ENCODE data around the gene TYK2. TPM values are rescaled to one million over a fixed set of nuclear protein-coding genes. Genes with fewer than 3 reads are reported as not detected.
A peak's percentile ranks its signal among the peaks of the same experiment; 100 is the strongest.

TYK2 gene
- total and polyA plus RNA-seq, 2 of the 13 experiments (the other 11 are each of a cell fraction or from before 2014, with no cell fraction given): 38.8 to 60.1 TPM

GRCh38 chr19:10315335-10316214 is 64.8 kb downstream of the TYK2 start, which contains the start of gene FDX2:
FDX2 (minus strand) TSS chr19:10316015; CDS start chr19:10315996, 19 bp downstream.
- CTCF ChIA-PET (ENCODE audit: low intra/inter-chr PET ratio, low total read pairs): no interaction called here
- no peaks in the 10 kb centered on the region; the same call in 1 of the 2 replicates for H4K20me1 ChIP-seq (ENCODE audit: insufficient read depth, low read length)
- H3K9me3 ChIP-seq (ENCODE audit: low read length): no peaks in the 10 kb centered on the region
- peak within 1 kb of the TSS; percentile 61 for H3K27ac ChIP-seq (ENCODE audit: extremely low read length, insufficient read depth, low read length)
- H3K36me3 ChIP-seq (replicated peaks in 1 of 2; ENCODE audit: control insufficient read depth in 1 of 2, insufficient read depth in 2 of 2, low read length in 2 of 2): peaks cover 11 to 29% of the 10 kb centered on the region in 2 experiments
- peaks cover 17% of the 10 kb centered on the region for H3K4me1 ChIP-seq (ENCODE audit: insufficient read depth, low read length)
- 2% methylated on average over 33 of the region's 55 CpGs for WGBS (ENCODE audit: low lambda C conversion rate)
- in situ Hi-C loops (cut with HindIII; ENCODE audit: extremely low pct_ligation_motif_present, low pct_unique_long_range_greater_than_20kb) (no loop called here), intact Hi-C loops (cut with micrococcal nuclease; ENCODE audit: unreplicated experiment) (no loop called here)
- H3K27me3 ChIP-seq (ENCODE audit: control insufficient read depth in 1 of 2, insufficient read depth in 2 of 2, low read length in 2 of 2): no peaks in the 10 kb centered on the region; a peak in 2 of 5 replicates
- peaks cover 5% of the 10 kb centered on the region for H3K79me2 ChIP-seq (ENCODE audit: insufficient read depth, low read length)
- POLR2A ChIA-PET: interaction anchor here (1.0 to 5.1 kb wide), 7 partner anchors 18 to 65 kb away, joined by 3 to 24 read pairs (median 3); partner anchors contain the start of genes ICAM1, ICAM4, ICAM5 and RAVER1
- peak within 1 kb of the TSS; percentile 62 to 91 (median 76) for H3K4me3 ChIP-seq (replicated peaks in 1 of 3; ENCODE audit: insufficient read depth in 1 of 3, low read depth in 2 of 3, low read length in 3 of 3)
- FAIRE-seq: peak; percentile 42
- TSS peak; percentile 48 for BruUV-seq (replicated peaks)
- H2AFZ ChIP-seq (ENCODE audit: low read length): peak within 1 kb of the TSS; percentile 88
- peak; percentile 83 for DNase-seq (ENCODE audit: low spot score)
- peak; percentile 85 for ATAC-seq
- peak within 1 kb of the TSS; percentile 82 for H3K9ac ChIP-seq (ENCODE audit: insufficient read depth, low read depth, low read length)
- peak within 1 kb of the TSS; percentile 88 for H3K4me2 ChIP-seq (ENCODE audit: low read depth, low read length)
- TF ChIP-seq NAIF1 (CRISPR knock-in tag; IDR thresholded peaks at IDR 0.05; ENCODE audit: borderline replicate concordance) (no peak), CEBPB (IDR thresholded peaks at IDR 0.05; ENCODE audit: borderline replicate concordance, low read depth, low read length) (no peak), CBX1 (IDR thresholded peaks at IDR 0.05; ENCODE audit: low read depth) (peak; percentile 47), ZNF891 (CRISPR knock-in tag; IDR thresholded peaks at IDR 0.05) (no peak), ZNF24 (IDR thresholded peaks at IDR 0.05) (no peak), KAT8 (CRISPR knock-in tag; IDR thresholded peaks at IDR 0.05) (peak; percentile 96), REPIN1 (CRISPR knock-in tag; IDR thresholded peaks at IDR 0.05; ENCODE audit: borderline replicate concordance, low read depth) (peak; percentile 75), THAP11 (CRISPR knock-in tag; IDR thresholded peaks at IDR 0.05) (peak; percentile 81), ZNF572 (CRISPR knock-in tag; IDR thresholded peaks at IDR 0.05) (no peak; the same call in 1 of the 2 replicates), SYNCRIP (IDR thresholded peaks at IDR 0.05; ENCODE audit: insufficient read depth, low read depth, low read length) (no peak), ARNT2 (CRISPR knock-in tag; IDR thresholded peaks at IDR 0.05; ENCODE audit: low read depth) (no peak), ZNF75D (CRISPR knock-in tag; IDR thresholded peaks at IDR 0.05; ENCODE audit: borderline replicate concordance) (no peak), STAT6 (CRISPR knock-in tag; IDR thresholded peaks at IDR 0.05; ENCODE audit: borderline replicate concordance) (no peak; the same call in 1 of the 2 replicates), SALL2 (CRISPR knock-in tag; IDR thresholded peaks at IDR 0.05) (peak; percentile 59; the same call in 1 of the 2 replicates), ZBTB7B (CRISPR knock-in tag; IDR thresholded peaks at IDR 0.05) (no peak), BRCA1 (CRISPR knock-in tag; IDR thresholded peaks at IDR 0.05) (no peak), LCORL (IDR thresholded peaks at IDR 0.05) (no peak), LCORL (CRISPR knock-in tag; IDR thresholded peaks at IDR 0.05) (no peak), ZNF614 (CRISPR knock-in tag; IDR thresholded peaks at IDR 0.05; ENCODE audit: borderline replicate concordance) (0 out of 2 replicates have a peak, but pooled peaks have one; percentile 41), ZNF205 (CRISPR knock-in tag; IDR thresholded peaks at IDR 0.05) (no peak), ZSCAN22 (CRISPR knock-in tag; IDR thresholded peaks at IDR 0.05) (no peak)
- TF ChIP-seq, protein P1, sequence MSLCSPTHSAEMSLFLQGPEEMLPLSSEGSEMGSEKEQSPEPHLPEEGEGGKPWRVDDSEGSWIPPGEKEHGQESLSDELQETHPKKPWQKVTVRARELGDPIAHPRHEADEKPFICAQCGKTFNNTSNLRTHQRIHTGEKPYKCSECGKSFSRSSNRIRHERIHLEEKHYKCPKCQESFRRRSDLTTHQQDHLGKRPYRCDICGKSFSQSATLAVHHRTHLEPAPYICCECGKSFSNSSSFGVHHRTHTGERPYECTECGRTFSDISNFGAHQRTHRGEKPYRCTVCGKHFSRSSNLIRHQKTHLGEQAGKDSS (CRISPR knock-in tag; IDR thresholded peaks at IDR 0.05; ENCODE audit: borderline replicate concordance, low read depth): no peak; the same call in 1 of the 2 replicates
